ENCODE measurements around the gene TTC39C. TPM values are rescaled to one million over a fixed set of nuclear protein-coding genes. Genes with fewer than 3 reads are reported as not detected.

The TTC39C gene
- total and polyA plus RNA-seq, 2 of the 8 experiments (the other 6 are each of a cell fraction or from before 2014, with no cell fraction given): 8.1 to 79.1 TPM

DNA sequence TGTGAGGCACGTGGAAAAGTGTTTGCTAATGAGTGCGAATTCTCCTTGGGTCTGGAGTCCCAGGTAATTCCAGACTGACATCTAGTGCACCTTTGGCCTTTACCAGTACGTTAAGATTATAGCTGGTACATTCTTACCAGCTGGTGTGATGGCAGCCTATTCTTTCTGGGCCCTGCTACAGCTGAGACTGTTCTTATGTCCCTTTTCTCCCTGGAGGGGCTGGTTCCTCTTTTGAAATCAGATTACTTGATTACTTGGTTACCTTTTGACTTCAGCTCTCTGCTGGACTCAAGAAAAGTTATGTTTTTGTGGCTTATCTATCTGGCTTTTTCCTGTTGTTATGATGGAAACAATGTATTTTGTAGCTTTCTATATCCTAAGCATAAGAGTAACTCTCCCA, 138.8 kb downstream of the TTC39C start:
- Histone ChIP-seq H3K79me2 (ENCODE audit: control insufficient read depth in 1 of 2, insufficient read depth in 2 of 2, low read length in 2 of 2) (no peaks in the 10 kb centered on the region), H3K4me2 (ENCODE audit: insufficient read depth in 1 of 2, low read depth in 2 of 2, low read length in 2 of 2) (no peak overlapping the region), H4K8ac (ENCODE audit: extremely low read depth, insufficient read depth, low read length) (no peak overlapping the region), H4K5ac (ENCODE audit: insufficient read length, low read depth, low read length) (no peak overlapping the region), H3K27me3 (replicated peaks in 1 of 4; ENCODE audit: control insufficient read depth in 3 of 4, extremely low read depth in 1 of 4, insufficient read depth in 3 of 4, low read length in 3 of 4) (no peaks in the 10 kb centered on the region), H3K27ac (ENCODE audit: low read depth, low read length) (no peak overlapping the region), H3K14ac (ENCODE audit: insufficient read length) (no peak overlapping the region), H2AK5ac (ENCODE audit: low read depth, low read length) (no peak overlapping the region), H3K36me3 (ENCODE audit: control insufficient read depth in 2 of 4, insufficient read depth in 4 of 4, low read length in 3 of 4) (peaks cover 7 to 18% (median 11%) of the 10 kb centered on the region in 4 experiments; a peak in 7 of 8 replicates), H3K23ac (ENCODE audit: insufficient read length) (no peak overlapping the region), H3K56ac (replicated peaks; ENCODE audit: insufficient read length, low read depth, low read length) (no peak overlapping the region), H3K4ac (replicated peaks; ENCODE audit: insufficient read length, low read depth, low read length) (no peak overlapping the region), H3K4me3 (ENCODE audit: extremely low read depth in 1 of 4, insufficient read depth in 2 of 4, low read depth in 3 of 4, low read length in 4 of 4) (no peak overlapping the region), H3K79me1 (ENCODE audit: low read depth, low read length) (no peaks in the 10 kb centered on the region), H2BK20ac (ENCODE audit: low read length) (no peak overlapping the region), H2BK12ac (ENCODE audit: low read depth, low read length) (no peak overlapping the region), H4K20me1 (replicated peaks in 1 of 2; ENCODE audit: control insufficient read depth in 1 of 2, insufficient read depth in 2 of 2, low read length in 2 of 2) (peaks cover 0 to 4% of the 10 kb centered on the region in 2 experiments), H2AFZ (ENCODE audit: low read length) (no peak overlapping the region), H3K9ac (replicated peaks in 1 of 4; ENCODE audit: extremely low read depth in 1 of 4, low read depth in 3 of 4, low read length in 3 of 4) (no peak overlapping the region), H3K4me1 (replicated peaks in 1 of 4; ENCODE audit: control insufficient read depth in 3 of 4, insufficient read depth in 4 of 4, low read length in 3 of 4) (no peaks in the 10 kb centered on the region), H2BK120ac (replicated peaks; ENCODE audit: low read depth, low read length) (no peak overlapping the region), H3K23me2 (ENCODE audit: low read depth, low read length) (no peaks in the 10 kb centered on the region), H2BK15ac (ENCODE audit: low read length) (no peak overlapping the region), H3K9me3 (ENCODE audit: insufficient read depth in 2 of 2, low read depth in 1 of 2, low read length in 1 of 2) (no peaks in the 10 kb centered on the region), H3K18ac (ENCODE audit: extremely low read depth, low read length) (no peak overlapping the region), H2BK5ac (ENCODE audit: low read depth, low read length) (no peak overlapping the region), H4K91ac (replicated peaks; ENCODE audit: insufficient read length, low read length) (no peak overlapping the region)
- DNase-seq (ENCODE audit: low read depth in 1 of 2, low spot score in 2 of 2) (no peak), FAIRE-seq (no peak)
- CTCF ChIA-PET (ENCODE audit: partially characterized antibody): interaction anchor here (0.6 kb wide), 1 partner anchor 11 kb away, joined by 3 read pairs; no protein-coding TSS in a partner anchor
- POLR2A ChIA-PET (ENCODE audit: partially characterized antibody): interaction anchor here (6.6 kb wide), 1 partner anchor 14 kb away, joined by 31 read pairs; the partner anchor contains the start of gene CABYR
- TF ChIP-seq JUN (IDR thresholded peaks at IDR 0.05; ENCODE audit: low read depth, low read length): no peak
- TF ChIP-seq SP1 (IDR thresholded peaks at IDR 0.05; ENCODE audit: low read depth, low read length): no peak
- no peak for TF ChIP-seq SP4 (IDR thresholded peaks at IDR 0.05; ENCODE audit: low read length)
- no peak for TF ChIP-seq CHD2 (IDR thresholded peaks at IDR 0.05; ENCODE audit: low read length)
- TF ChIP-seq RNF2 (IDR thresholded peaks at IDR 0.05; ENCODE audit: borderline replicate concordance, low read depth, low read length, missing control alignments, poor library complexity, severe bottlenecking): no peak
- no peak for TF ChIP-seq CTBP2 (IDR thresholded peaks at IDR 0.05; ENCODE audit: borderline replicate concordance, insufficient read depth, insufficient read length, low read length)
- WGBS, 2 experiments (ENCODE audit: extremely low coverage in 1 of 2, insufficient coverage in 1 of 2, insufficient read length in 1 of 2, insufficient replicate concordance in 2 of 2, low coverage in 1 of 2, low lambda C conversion rate in 2 of 2, missing lambda C conversion rate in 1 of 2): 100% methylated on average over 3 of the region's 3 CpGs; no CpG with 5 or more reads in 1 of the 2 experiments

Data from H1 (cell line).